Tibial artery (tissue), 4 donors: Measurements from ENCODE around the gene PPP4R2.

Source experiments
- DNase-seq, 2 donors: peaks; one replicate each; pipeline ENCODE4 v3.0.0-alpha.2; 2019
- H3K27ac ChIP-seq, 2 donors: fragments of 200-600 bp; sonication (generic) in 1 of 2; 1 replicate in 1 of 2; 2 replicates in 1 of 2; pipeline ENCODE4 v1.5.1; 2018 to 2019; ENCODE audit warnings: mild to moderate bottlenecking in 1 of 2
- H3K27me3 ChIP-seq, 2 donors: fragments of 200-600 bp; sonication (generic) in 1 of 2; one replicate each; pipeline versions ENCODE4 v1.5.1 to v1.6.0; 2016 to 2019
- H3K36me3 ChIP-seq, 3 donors: fragments of 200-600 bp; sonication (generic) in 2 of 3; one replicate each; pipeline ENCODE4 v1.5.1; 2016 to 2019; ENCODE audit warnings: mild to moderate bottlenecking in 2 of 3
- H3K4me1 ChIP-seq, 4 donors: fragments of 200-600 bp; sonication (generic) in 2 of 4; 1 replicate in 3 of 4; 2 replicates in 1 of 4; pipeline ENCODE4 v1.5.1; 2016 to 2019
- H3K4me3 ChIP-seq, 2 donors: fragments of 200-600 bp; sonication (generic) in 1 of 2; 1 replicate in 1 of 2; 2 replicates in 1 of 2; pipeline ENCODE4 v1.5.1; 2018 to 2019; ENCODE audit warnings: mild to moderate bottlenecking in 2 of 2
- H3K9me3 ChIP-seq, 3 donors: fragments of 200-600 bp; sonication (generic) in 1 of 3; one replicate each; pipeline ENCODE4 v1.5.1; 2016 to 2019
- intact Hi-C: fragments of 100-400 bp; cut with DNase I; formaldehyde crosslinking; loops from one replicate; pipeline ENCODE4 v1.15.0; 2023; ENCODE audit warnings: low total_unique reads
- TF ChIP-seq, protein P1 (sequence below), 2 experiments: fragments of 200-600 bp in 1 of 2; fragments of 450-650 bp in 1 of 2; IDR thresholded peaks; one replicate each; pipeline ENCODE4 v1.5.1; 2017 to 2019; ENCODE audit warnings: antibody characterized with exemption in 2 of 2, mild to moderate bottlenecking in 1 of 2, moderate library complexity in 1 of 2

PPP4R2 gene

DNA sequence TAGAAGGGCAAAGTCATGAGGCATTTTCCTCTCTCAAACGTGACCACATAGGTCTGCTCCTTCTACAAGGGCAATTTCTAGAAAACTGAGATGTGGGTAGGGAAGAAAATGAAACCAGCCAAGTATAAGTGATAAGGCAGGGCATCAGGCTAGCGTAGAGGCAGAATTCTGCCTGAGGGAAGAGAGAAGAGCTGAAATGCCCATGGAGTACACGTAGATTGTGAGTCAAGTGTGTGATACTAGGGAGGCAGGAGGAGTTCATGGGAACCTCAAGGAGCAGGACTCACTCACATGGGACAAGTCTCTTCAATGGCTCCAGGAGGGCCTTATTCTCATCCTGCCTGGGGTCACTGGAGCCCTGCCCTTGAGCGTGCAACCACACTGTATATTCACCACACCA lies 34.9 kb upstream of the PPP4R2 start:
- peaks cover 0 to 3% (median 0%) of the 10 kb centered on the region in 3 donors for H3K36me3 ChIP-seq
- intact Hi-C loops, result no loop called here
- no peaks in the 10 kb centered on the region for H3K4me1 ChIP-seq
- no peak overlapping the region for H3K27ac ChIP-seq
- no peak overlapping the region for H3K4me3 ChIP-seq
- TF ChIP-seq, protein P1, sequence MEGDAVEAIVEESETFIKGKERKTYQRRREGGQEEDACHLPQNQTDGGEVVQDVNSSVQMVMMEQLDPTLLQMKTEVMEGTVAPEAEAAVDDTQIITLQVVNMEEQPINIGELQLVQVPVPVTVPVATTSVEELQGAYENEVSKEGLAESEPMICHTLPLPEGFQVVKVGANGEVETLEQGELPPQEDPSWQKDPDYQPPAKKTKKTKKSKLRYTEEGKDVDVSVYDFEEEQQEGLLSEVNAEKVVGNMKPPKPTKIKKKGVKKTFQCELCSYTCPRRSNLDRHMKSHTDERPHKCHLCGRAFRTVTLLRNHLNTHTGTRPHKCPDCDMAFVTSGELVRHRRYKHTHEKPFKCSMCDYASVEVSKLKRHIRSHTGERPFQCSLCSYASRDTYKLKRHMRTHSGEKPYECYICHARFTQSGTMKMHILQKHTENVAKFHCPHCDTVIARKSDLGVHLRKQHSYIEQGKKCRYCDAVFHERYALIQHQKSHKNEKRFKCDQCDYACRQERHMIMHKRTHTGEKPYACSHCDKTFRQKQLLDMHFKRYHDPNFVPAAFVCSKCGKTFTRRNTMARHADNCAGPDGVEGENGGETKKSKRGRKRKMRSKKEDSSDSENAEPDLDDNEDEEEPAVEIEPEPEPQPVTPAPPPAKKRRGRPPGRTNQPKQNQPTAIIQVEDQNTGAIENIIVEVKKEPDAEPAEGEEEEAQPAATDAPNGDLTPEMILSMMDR (IDR thresholded peaks at IDR 0.05), result no peak
- H3K9me3 ChIP-seq, result no peaks in the 10 kb centered on the region
- H3K27me3 ChIP-seq, result no peaks in the 10 kb centered on the region
- no peak for DNase-seq

DNA sequence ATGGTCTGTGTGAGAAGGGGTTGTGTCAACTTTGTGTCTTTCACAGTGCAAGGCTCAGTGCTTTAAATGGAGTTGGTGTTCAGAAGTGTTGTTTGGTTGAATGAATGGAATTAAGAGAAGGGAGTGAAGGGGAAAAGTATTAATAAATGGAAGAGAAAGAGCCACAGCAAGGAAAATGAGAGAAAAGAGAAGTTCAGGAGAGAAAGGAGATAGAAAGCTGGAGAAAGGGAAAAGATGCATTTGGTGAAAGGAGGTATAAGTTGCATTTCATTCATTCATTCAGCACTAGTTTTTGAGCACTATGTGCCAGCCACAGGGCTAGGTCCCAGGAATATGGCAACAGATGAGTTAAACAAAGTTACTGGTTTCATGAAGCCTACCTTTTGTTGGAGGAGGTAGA lies 34.3 kb upstream of the PPP4R2 start:
- no peak for DNase-seq
- no peak overlapping the region for H3K27ac ChIP-seq
- H3K27me3 ChIP-seq, result no peaks in the 10 kb centered on the region
- TF ChIP-seq, protein P1 (IDR thresholded peaks at IDR 0.05), result no peak
- no peaks in the 10 kb centered on the region for H3K9me3 ChIP-seq
- peaks cover under 1 to 8% (median under 1%) of the 10 kb centered on the region in 3 donors for H3K36me3 ChIP-seq
- H3K4me1 ChIP-seq, result no peaks in the 10 kb centered on the region
- intact Hi-C loops, result no loop called here
- H3K4me3 ChIP-seq, result no peak overlapping the region

DNA sequence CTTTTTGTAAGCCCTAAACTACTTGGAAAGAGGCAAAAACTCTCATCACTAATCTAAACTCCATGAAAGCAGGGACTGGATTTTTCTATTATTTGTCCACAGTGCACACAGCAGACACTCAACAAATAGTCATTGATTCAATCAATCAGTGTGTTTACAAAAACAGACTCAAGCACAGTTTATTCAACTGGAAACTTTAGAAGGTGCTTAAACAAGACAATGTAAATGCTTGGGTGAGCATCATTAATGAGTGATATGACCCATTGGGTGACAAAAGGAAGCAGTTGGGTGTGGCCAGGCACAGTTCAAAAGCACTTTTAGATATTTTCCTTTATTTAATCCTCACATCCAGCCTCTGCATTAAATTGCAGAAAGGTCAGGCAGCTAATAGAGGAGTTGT lies 32.0 kb upstream of the PPP4R2 start:
- no peak for DNase-seq
- peaks cover 6 to 30% (median 12%) of the 10 kb centered on the region in 3 donors for H3K36me3 ChIP-seq
- H3K4me1 ChIP-seq, result no peaks in the 10 kb centered on the region
- TF ChIP-seq, protein P1 (IDR thresholded peaks at IDR 0.05), result no peak
- H3K4me3 ChIP-seq, result no peak overlapping the region
- intact Hi-C loops, result no loop called here
- H3K27ac ChIP-seq, result no peak overlapping the region
- no peaks in the 10 kb centered on the region for H3K9me3 ChIP-seq
- H3K27me3 ChIP-seq, result no peaks in the 10 kb centered on the region

DNA sequence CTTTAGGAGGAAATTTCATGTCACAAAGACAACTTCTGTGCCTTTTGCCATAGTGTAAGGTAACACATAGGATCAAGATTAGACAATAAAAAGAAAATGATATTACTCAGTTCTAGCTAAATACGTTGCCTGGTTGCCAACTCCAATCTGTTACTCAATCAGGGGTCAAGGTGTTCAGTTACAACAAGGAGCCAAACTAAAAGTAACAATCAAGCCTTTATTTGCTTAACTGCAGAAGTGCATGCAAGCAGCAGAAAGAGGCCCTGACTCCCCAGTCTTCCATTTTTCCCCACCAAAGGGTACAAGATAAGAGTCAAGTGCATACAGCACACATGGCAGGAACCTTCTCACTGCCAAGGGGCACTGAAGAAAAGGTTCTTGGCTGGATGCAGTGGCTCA lies 28.3 kb upstream of the PPP4R2 start:
- intact Hi-C loops, result no loop called here
- no peak overlapping the region for H3K27ac ChIP-seq
- DNase-seq, result no peak
- peaks cover 6 to 35% (median 12%) of the 10 kb centered on the region in 3 donors for H3K36me3 ChIP-seq
- no peak overlapping the region for H3K4me3 ChIP-seq
- H3K9me3 ChIP-seq, result no peaks in the 10 kb centered on the region
- TF ChIP-seq, protein P1 (IDR thresholded peaks at IDR 0.05), result no peak
- H3K4me1 ChIP-seq, result no peaks in the 10 kb centered on the region
- no peaks in the 10 kb centered on the region for H3K27me3 ChIP-seq

DNA sequence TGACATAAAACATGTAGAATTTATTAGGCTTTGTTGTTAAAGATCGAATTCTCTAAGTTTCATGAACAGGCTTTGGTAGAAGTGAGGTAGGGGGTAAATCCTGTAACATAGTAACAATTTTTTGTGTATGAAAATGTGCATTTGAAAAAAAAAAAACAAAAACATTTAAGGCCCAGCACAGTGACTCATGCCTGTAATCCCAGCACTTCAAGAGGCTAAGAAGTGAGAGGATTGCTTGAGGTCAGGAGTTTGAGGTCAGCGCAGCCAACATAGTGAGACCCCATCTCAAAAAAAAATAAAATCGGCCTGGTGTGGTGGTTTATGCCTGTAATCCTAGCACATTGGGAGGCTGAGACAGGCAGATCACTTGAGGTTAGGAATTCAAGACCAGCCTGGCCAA lies 26.8 kb upstream of the PPP4R2 start:
- Histone ChIP-seq H3K4me1 (no peaks in the 10 kb centered on the region), H3K4me3 (no peak overlapping the region), H3K9me3 (no peaks in the 10 kb centered on the region), H3K36me3 (peaks cover 6 to 35% (median 12%) of the 10 kb centered on the region in 3 donors), H3K27me3 (no peaks in the 10 kb centered on the region), H3K27ac (no peak overlapping the region)
- TF ChIP-seq, protein P1 (IDR thresholded peaks at IDR 0.05), result no peak
- intact Hi-C loops, result no loop called here
- no peak for DNase-seq

DNA sequence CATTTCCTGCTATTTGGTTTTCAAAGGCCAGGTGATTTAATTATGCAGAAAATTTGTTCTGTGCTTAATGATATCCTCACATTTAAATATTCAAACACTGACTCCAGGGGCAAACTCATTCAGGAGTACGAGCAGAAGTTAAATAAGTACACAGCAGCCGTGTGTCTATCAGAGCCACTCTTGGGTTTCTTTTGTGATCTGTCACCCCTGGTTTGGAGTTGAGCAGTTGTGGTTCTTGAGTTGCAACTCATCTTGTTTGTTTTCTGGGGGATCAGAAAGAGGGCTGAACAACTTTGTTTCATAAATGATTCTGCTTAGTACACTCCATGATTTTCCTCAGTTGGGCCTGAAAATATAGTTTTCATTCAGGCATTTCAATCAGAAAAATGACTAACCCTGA lies 25.7 kb upstream of the PPP4R2 start:
- TF ChIP-seq, protein P1 (IDR thresholded peaks at IDR 0.05), result no peak
- H3K27ac ChIP-seq, result no peak overlapping the region
- H3K4me1 ChIP-seq, result no peaks in the 10 kb centered on the region
- intact Hi-C loops, result no loop called here
- H3K4me3 ChIP-seq, result no peak overlapping the region
- no peaks in the 10 kb centered on the region for H3K27me3 ChIP-seq
- peaks cover 6 to 35% (median 12%) of the 10 kb centered on the region in 3 donors for H3K36me3 ChIP-seq
- H3K9me3 ChIP-seq, result no peaks in the 10 kb centered on the region
- DNase-seq, result no peak
